Right atrium auricular region (tissue), 2 donors: ENCODE data around the gene MEIS1. TPM values are rescaled to one million over a fixed set of nuclear protein-coding genes. Genes with fewer than 3 reads are reported as not detected.

Source experiments
- DNase-seq: peaks from one replicate; pipeline ENCODE4 v3.0.0-alpha.2; 2019; ENCODE audit warnings: low spot score
- H3K27ac ChIP-seq, 2 donors: fragments of 200-600 bp; sonication (generic); 1 replicate in 1 of 2; 2 replicates in 1 of 2; pipeline ENCODE4 v1.5.1; 2016 to 2019
- H3K27me3 ChIP-seq, 2 donors: fragments of 200-600 bp; sonication (generic); one replicate each; pipeline versions ENCODE4 v1.5.1 to v1.6.0; 2017 to 2019
- H3K36me3 ChIP-seq: fragments of 200-600 bp; sonication (generic); one replicate; pipeline ENCODE4 v1.5.1; 2016
- H3K4me1 ChIP-seq, 2 donors: fragments of 200-600 bp; sonication (generic); one replicate each; pipeline versions ENCODE4 v1.5.1 to v1.6.0; 2017 to 2019
- H3K4me3 ChIP-seq, 2 donors: fragments of 200-600 bp; sonication (generic); 1 replicate in 1 of 2; 2 replicates in 1 of 2; pipeline ENCODE4 v1.5.1; 2017 to 2019; ENCODE audit warnings: mild to moderate bottlenecking in 1 of 2, moderate library complexity in 1 of 2
- H3K9me3 ChIP-seq, 2 donors: fragments of 200-600 bp; sonication (generic); one replicate each; pipeline ENCODE4 v1.5.1; 2019
- CTCF ChIP-seq, 2 donors: fragments of 200-600 bp; sonication (generic); IDR thresholded peaks; one replicate each; pipeline ENCODE4 v1.5.1; 2019; ENCODE audit warnings: antibody characterized with exemption in 2 of 2
- total RNA-seq, 2 donors: library from RNA; depleted of rRNA; stranded (reverse); fragments of >200 nt; gene quantifications; one replicate each; pipeline ENCODE4 v1.1.0, GENCODE V29; 2016

Gene MEIS1
- total RNA-seq, 2 donors from 2014 or later: 13.6 to 16.7 TPM

- Histone ChIP-seq H3K4me3 (no peak overlapping the region), H3K4me1 (peaks cover 0 to 7% of the 10 kb centered on the region in 2 donors), H3K27ac (no peak overlapping the region), H3K9me3 (no peaks in the 10 kb centered on the region), H3K36me3 (no peaks in the 10 kb centered on the region), H3K27me3 (no peaks in the 10 kb centered on the region)
- DNase-seq: no peak
- no peak for TF ChIP-seq CTCF (IDR thresholded peaks at IDR 0.05)
These were observed 80.8 kb downstream of the MEIS1 start for GRCh38 chr2:66515743-66516142.

- no peaks in the 10 kb centered on the region for H3K27me3 ChIP-seq
- no peaks in the 10 kb centered on the region for H3K9me3 ChIP-seq
- no peak for DNase-seq
- no peaks in the 10 kb centered on the region for H3K36me3 ChIP-seq
- peaks cover 0 to 7% of the 10 kb centered on the region in 2 donors for H3K4me1 ChIP-seq
- H3K4me3 ChIP-seq: no peak overlapping the region
- no peak overlapping the region for H3K27ac ChIP-seq
- TF ChIP-seq CTCF (IDR thresholded peaks at IDR 0.05): no peak
These were observed 81.6 kb downstream of the MEIS1 start for GRCh38 chr2:66516499-66516898.

- DNase-seq: no peak
- Histone ChIP-seq H3K27me3 (no peaks in the 10 kb centered on the region), H3K4me1 (peaks cover 0 to 7% of the 10 kb centered on the region in 2 donors), H3K9me3 (no peaks in the 10 kb centered on the region), H3K36me3 (no peaks in the 10 kb centered on the region), H3K4me3 (no peak overlapping the region), H3K27ac (no peak overlapping the region)
- no peak for TF ChIP-seq CTCF (IDR thresholded peaks at IDR 0.05)
These were observed 82.8 kb downstream of the MEIS1 start for GRCh38 chr2:66517772-66518171.

GRCh38 chr2:66519264-66519843, 84.4 kb downstream of the MEIS1 start:
- no peaks in the 10 kb centered on the region for H3K9me3 ChIP-seq
- TF ChIP-seq CTCF (IDR thresholded peaks at IDR 0.05): no peak
- peaks cover 0 to 7% of the 10 kb centered on the region in 2 donors for H3K4me1 ChIP-seq
- H3K27me3 ChIP-seq: no peaks in the 10 kb centered on the region
- no peaks in the 10 kb centered on the region for H3K36me3 ChIP-seq
- no peak overlapping the region for H3K27ac ChIP-seq
- DNase-seq: no peak
- no peak overlapping the region for H3K4me3 ChIP-seq

- TF ChIP-seq CTCF (IDR thresholded peaks at IDR 0.05): no peak
- no peaks in the 10 kb centered on the region for H3K27me3 ChIP-seq
- H3K27ac ChIP-seq: no peak overlapping the region
- no peak for DNase-seq
- H3K9me3 ChIP-seq: no peaks in the 10 kb centered on the region
- H3K4me1 ChIP-seq: peaks cover 0 to 10% of the 10 kb centered on the region in 2 donors
- no peaks in the 10 kb centered on the region for H3K36me3 ChIP-seq
- no peak overlapping the region for H3K4me3 ChIP-seq
These were observed 86.5 kb downstream of the MEIS1 start for GRCh38 chr2:66521291-66521922.
